IMR-90 (cell line): ENCODE data around the gene PRTG. TPM values are rescaled to one million over a fixed set of nuclear protein-coding genes. Genes with fewer than 3 reads are reported as not detected.

Experiments
- ATAC-seq: fragments of 200-7000 bp; cut with Tn5 transposase; 2 replicates; pipeline ENCODE4 v1.9.1; 2020; ENCODE audit warnings: low read depth, mild to moderate bottlenecking, moderate library complexity
- BruUV-seq: library from RNA; stranded (reverse); fragments of 400-500 nt; replicated peaks from 2 replicates; lab custom pipeline; 2021; lab: Mats Ljungman, UMichigan
- CTCF ChIA-PET: fragments of 300-600 bp; formaldehyde crosslinking; extraction: SDS; loops from one replicate; lab custom pipeline; 2021; ENCODE audit warnings: antibody characterized with exemption; lab: Yijun Ruan, JAX
- POLR2A ChIA-PET: fragments of 300-600 bp; sonication (Branson Sonifier 250); formaldehyde crosslinking; loops from one replicate; lab custom pipeline; 2022; ENCODE audit warnings: antibody characterized with exemption; ENCODE audit not compliant: unreplicated experiment; lab: Charles Lee
- DNase-seq: peaks from one replicate; pipeline ENCODE4 v3.0.0; 2013
- H2AFZ ChIP-seq: replicated peaks from 2 replicates; pipeline ENCODE3; 2013; ENCODE audit warnings: low read length, mild to moderate bottlenecking; ENCODE audit not compliant: poor library complexity
- H2AK5ac ChIP-seq: 2 replicates; pipeline ENCODE4 v1.6.1; 2013; ENCODE audit warnings: low read depth, low read length, inconsistent platforms
- H2AK9ac ChIP-seq: replicated peaks from 2 replicates; pipeline ENCODE3; 2013; ENCODE audit warnings: mild to moderate bottlenecking, low read depth, low read length, moderate library complexity; ENCODE audit not compliant: poor library complexity
- H2BK120ac ChIP-seq: 2 replicates; pipeline ENCODE4 v1.6.1; 2013; ENCODE audit warnings: low read depth, low read length, inconsistent platforms
- H2BK15ac ChIP-seq: 3 replicates; pipeline ENCODE4 v1.6.1; 2013; ENCODE audit warnings: low read depth, low read length, inconsistent platforms
- H2BK20ac ChIP-seq: 2 replicates; pipeline ENCODE4 v1.6.1; 2013; ENCODE audit warnings: low read depth, mild to moderate bottlenecking, inconsistent platforms, low read length, moderate library complexity
- H2BK5ac ChIP-seq: 2 replicates; pipeline ENCODE4 v1.6.1; 2013; ENCODE audit warnings: mild to moderate bottlenecking, low read depth, low read length, inconsistent platforms; ENCODE audit not compliant: poor library complexity, severe bottlenecking
- H3K14ac ChIP-seq: replicated peaks from 2 replicates; pipeline ENCODE4 v1.6.1; 2013; ENCODE audit warnings: low read depth, low read length, inconsistent platforms
- H3K18ac ChIP-seq: 2 replicates; pipeline ENCODE4 v1.6.1; 2013; ENCODE audit warnings: low read depth, low read length, control low read depth
- H3K23ac ChIP-seq: 2 replicates; pipeline ENCODE4 v1.6.1; 2013; ENCODE audit warnings: low read depth, low read length, inconsistent platforms
- H3K27ac ChIP-seq: 2 replicates; pipeline ENCODE4 v1.5.1; 2013; ENCODE audit warnings: mild to moderate bottlenecking, control low read depth, low read length; ENCODE audit not compliant: insufficient read depth
- H3K27me3 ChIP-seq: 2 replicates; pipeline ENCODE4 v1.6.1; 2013; ENCODE audit warnings: low read length; ENCODE audit not compliant: control insufficient read depth, insufficient read depth
- H3K36me3 ChIP-seq: 2 replicates; pipeline ENCODE4 v1.6.1; 2013; ENCODE audit warnings: low read length, mixed read lengths; ENCODE audit not compliant: control insufficient read depth, insufficient read depth
- H3K4ac ChIP-seq: 2 replicates; pipeline ENCODE4 v1.6.1; 2013; ENCODE audit warnings: low read depth, low read length, inconsistent platforms
- H3K4me1 ChIP-seq: 2 replicates; pipeline ENCODE4 v1.6.1; 2013; ENCODE audit warnings: low read length, mixed read lengths; ENCODE audit not compliant: control insufficient read depth, insufficient read depth
- H3K4me2 ChIP-seq: 2 replicates; pipeline ENCODE4 v1.6.1; 2013; ENCODE audit warnings: low read depth, mild to moderate bottlenecking, control low read depth, low read length, moderate library complexity
- H3K4me3 ChIP-seq: 2 replicates; pipeline ENCODE4 v1.5.1; 2013; ENCODE audit warnings: low read depth, mild to moderate bottlenecking, control low read depth, low read length, moderate library complexity; ENCODE audit not compliant: insufficient read depth
- H3K56ac ChIP-seq: 2 replicates; pipeline ENCODE4 v1.6.1; 2013; ENCODE audit warnings: low read length, inconsistent platforms; ENCODE audit not compliant: insufficient read depth; ENCODE audit errors: extremely low read depth
- H3K79me1 ChIP-seq, 2 experiments: 2 replicates each; pipeline ENCODE4 v1.6.1; 2013; ENCODE audit warnings: low read length in 2 of 2, inconsistent platforms in 1 of 2, low read depth in 1 of 2
- H3K9ac ChIP-seq: 2 replicates; pipeline ENCODE4 v1.6.1; 2013; ENCODE audit warnings: low read depth, low read length, control low read depth
- H3K9me1 ChIP-seq: 2 replicates; pipeline ENCODE4 v1.6.1; 2013; ENCODE audit warnings: low read length, inconsistent platforms; ENCODE audit not compliant: insufficient read depth
- H3K9me3 ChIP-seq: 2 replicates; pipeline ENCODE4 v1.6.1; 2013; ENCODE audit warnings: low read length; ENCODE audit not compliant: control insufficient read depth, insufficient read depth
- H4K20me1 ChIP-seq: 2 replicates; pipeline ENCODE4 v1.6.1; 2013; ENCODE audit warnings: low read length, inconsistent platforms; ENCODE audit not compliant: insufficient read depth
- H4K5ac ChIP-seq: 2 replicates; pipeline ENCODE4 v1.6.1; 2013; ENCODE audit warnings: mild to moderate bottlenecking, low read depth, low read length, control low read depth
- H4K8ac ChIP-seq, 2 experiments: 2 replicates each; pipeline ENCODE4 v1.6.1; 2013; ENCODE audit warnings: low read depth in 2 of 2, low read length in 2 of 2, control low read depth in 1 of 2, inconsistent platforms in 1 of 2
- H4K91ac ChIP-seq: 2 replicates; pipeline ENCODE4 v1.6.1; 2013; ENCODE audit warnings: low read depth, low read length, inconsistent platforms; ENCODE audit not compliant: insufficient read depth
- BHLHE40 ChIP-seq: fragments of 150-350 bp; IDR thresholded peaks from 2 replicates; pipeline ENCODE4 v1.6.1; 2016; ENCODE audit warnings: mild to moderate bottlenecking, low read depth, low read length
- CEBPB ChIP-seq: IDR thresholded peaks from 2 replicates; pipeline ENCODE4 v1.6.1; 2012; ENCODE audit warnings: low read depth, low read length, improper control_type of control experiment
- CHD1 ChIP-seq: IDR thresholded peaks from 2 replicates; pipeline ENCODE4 v1.6.1; 2012; ENCODE audit warnings: low read depth, low read length, improper control_type of control experiment
- CTCF ChIP-seq: conservative IDR thresholded peaks from 2 replicates; pipeline ENCODE4 v1.5.1; 2012; ENCODE audit warnings: mild to moderate bottlenecking, low read depth, low read length, improper control_type of control experiment
- ELK1 ChIP-seq: fragments of 150-350 bp; IDR thresholded peaks from 2 replicates; pipeline ENCODE4 v1.6.1; 2016; ENCODE audit warnings: low read depth, mild to moderate bottlenecking, low read length, moderate library complexity, borderline replicate concordance
- FOS ChIP-seq: fragments of 150-350 bp; IDR thresholded peaks from 2 replicates; pipeline ENCODE4 v1.6.1; 2016; ENCODE audit warnings: low read depth, low read length
- MAFK ChIP-seq: IDR thresholded peaks from 2 replicates; pipeline ENCODE4 v1.6.1; 2012; ENCODE audit warnings: low read depth, low read length, improper control_type of control experiment
- MAZ ChIP-seq: IDR thresholded peaks from 2 replicates; pipeline ENCODE4 v1.6.1; 2012; ENCODE audit warnings: low read depth, mild to moderate bottlenecking, low read length, improper control_type of control experiment, moderate library complexity, borderline replicate concordance
- MXI1 ChIP-seq: IDR thresholded peaks from 2 replicates; pipeline ENCODE4 v1.6.1; 2012; ENCODE audit warnings: low read depth, mild to moderate bottlenecking, low read length, moderate library complexity, borderline replicate concordance
- NFE2L2 ChIP-seq: fragments of 150-350 bp; IDR thresholded peaks from 2 replicates; pipeline ENCODE4 v1.6.1; 2016; ENCODE audit warnings: low read depth, mild to moderate bottlenecking, low read length
- POLR2A ChIP-seq: IDR thresholded peaks from 2 replicates; pipeline ENCODE4 v1.6.1; 2012; ENCODE audit warnings: mild to moderate bottlenecking, low read depth, low read length
- RAD21 ChIP-seq: IDR thresholded peaks from 2 replicates; pipeline ENCODE4 v1.6.1; 2012; ENCODE audit warnings: low read length, improper control_type of control experiment
- RCOR1 ChIP-seq: IDR thresholded peaks from 2 replicates; pipeline ENCODE4 v1.6.1; 2012; ENCODE audit warnings: mild to moderate bottlenecking, low read length, improper control_type of control experiment; ENCODE audit not compliant: insufficient replicate concordance
- RFX5 ChIP-seq: IDR thresholded peaks from 2 replicates; pipeline ENCODE4 v1.8.0; 2012; ENCODE audit warnings: low read depth, mild to moderate bottlenecking, low read length, moderate library complexity
- SMC3 ChIP-seq: fragments of 150-350 bp; IDR thresholded peaks from 2 replicates; pipeline ENCODE4 v1.6.1; 2016; ENCODE audit warnings: low read depth, mild to moderate bottlenecking, antibody characterized with exemption, low read length, moderate library complexity
- USF2 ChIP-seq: fragments of 150-350 bp; IDR thresholded peaks from 2 replicates; pipeline ENCODE4 v1.6.1; 2017; ENCODE audit warnings: mild to moderate bottlenecking, antibody characterized with exemption, low read length, low read depth
- WGBS, 2 experiments: methylation state at CpG; one replicate each; pipeline versions ENCODE4 v1.1.5 to v1.1.7; 2013; ENCODE audit warnings: missing lambda C conversion rate in 2 of 2; ENCODE audit not compliant: insufficient read length in 1 of 2; ENCODE audit errors: extremely low coverage in 2 of 2; 5-methylcytosine and 5-hydroxymethylcytosine counted together
- dilution Hi-C: fragments of 300-500 bp; cut with HindIII; formaldehyde crosslinking; loops from one replicate; pipeline ENCODE4 v1.14.3; 2018; ENCODE audit warnings: low sequenced_read_pairs; ENCODE audit not compliant: unreplicated experiment
- in situ Hi-C: fragments of 300-500 bp; cut with MboI; formaldehyde crosslinking; loops from 3 replicates; pipeline ENCODE4 v1.14.3; 2019; ENCODE audit warnings: low sequenced_read_pairs, inconsistent platforms, mixed read lengths
- intact Hi-C: fragments of 100-400 bp; cut with micrococcal nuclease; formaldehyde crosslinking; loops from 2 replicates; pipeline ENCODE4 v1.10.0; 2022
- polyA plus RNA-seq, 3 experiments: library from polyadenylated mRNA; depleted of rRNA; stranded (reverse); fragments of >200 nt; gene quantifications; 2 replicates each; pipeline ENCODE4 v1.2.3, GENCODE V29; 2012; ENCODE audit warnings: low replicate concordance in 1 of 3
- total RNA-seq: library from RNA; depleted of rRNA; stranded (reverse); fragments of >200 nt; gene quantifications from 2 replicates; pipeline ENCODE4 v1.2.3, GENCODE V29; 2012

The PRTG gene
- total and polyA plus RNA-seq, 2 of the 4 experiments (the other 2 are of a cell fraction), result 0.99 to 1.4 TPM

- Histone ChIP-seq H3K4me2 (no peak overlapping the region), H3K27ac (no peak overlapping the region), H4K20me1 (no peaks in the 10 kb centered on the region), H3K23ac (no peak overlapping the region), H3K56ac (no peak overlapping the region), H3K9me1 (no peaks in the 10 kb centered on the region), H3K36me3 (no peaks in the 10 kb centered on the region), H3K4me1 (no peaks in the 10 kb centered on the region), H4K91ac (no peak overlapping the region), H4K8ac (no peak overlapping the region), H2BK15ac (no peak overlapping the region), H3K27me3 (no peaks in the 10 kb centered on the region), H3K9ac (no peak overlapping the region), H3K18ac (no peak overlapping the region), H2BK120ac (no peak overlapping the region), H2BK20ac (no peak overlapping the region), H3K4ac (no peak overlapping the region), H2BK5ac (no peak overlapping the region), H3K9me3 (no peaks in the 10 kb centered on the region), H3K14ac (no peak overlapping the region), H3K79me1 (no peaks in the 10 kb centered on the region), H3K4me3 (no peak overlapping the region), H2AK5ac (no peak overlapping the region), H2AK9ac (no peak overlapping the region), H4K5ac (no peak overlapping the region), H2AFZ (no peak overlapping the region)
- ChIA-PET CTCF (no interaction called here), POLR2A (no interaction called here)
- ATAC-seq (no peak), DNase-seq (no peak)
- in situ Hi-C loops, result no loop called here
- intact Hi-C loops, result no loop called here
- TF ChIP-seq RFX5 (no peak), SMC3 (no peak), CTCF (no peak), CEBPB (no peak), NFE2L2 (no peak), CHD1 (no peak), RCOR1 (no peak), USF2 (no peak), MAFK (no peak), MAZ (no peak), FOS (no peak), RAD21 (no peak), POLR2A (no peak), MXI1 (no peak), BHLHE40 (no peak), ELK1 (no peak)
- no CpG with 5 or more reads among the region's 1 CpG for WGBS, 2 experiments
- BruUV-seq, result no TSS peak
- dilution Hi-C loops, result no loop called here
Measured at GRCh38 chr15:55615445-55615844, 127.5 kb downstream of the PRTG start.
